OCI-LY3 (cell line): ENCODE results near the gene FHL2.

Source experiments
- CTCF ChIP-seq: fragments of 200-600, 300-600 bp; sonication (generic); IDR thresholded peaks from 2 replicates; pipeline ENCODE4 v1.5.1; 2014; ENCODE audit warnings: antibody characterized with exemption, low read length, low read depth
- EZH2phosphoT487 ChIP-seq: fragments of 200-600 bp; shearing (Covaris generic); IDR thresholded peaks from 2 replicates; pipeline ENCODE4 v1.6.1; 2018; ENCODE audit warnings: antibody characterized with exemption, mixed run types, low read depth

DNA sequence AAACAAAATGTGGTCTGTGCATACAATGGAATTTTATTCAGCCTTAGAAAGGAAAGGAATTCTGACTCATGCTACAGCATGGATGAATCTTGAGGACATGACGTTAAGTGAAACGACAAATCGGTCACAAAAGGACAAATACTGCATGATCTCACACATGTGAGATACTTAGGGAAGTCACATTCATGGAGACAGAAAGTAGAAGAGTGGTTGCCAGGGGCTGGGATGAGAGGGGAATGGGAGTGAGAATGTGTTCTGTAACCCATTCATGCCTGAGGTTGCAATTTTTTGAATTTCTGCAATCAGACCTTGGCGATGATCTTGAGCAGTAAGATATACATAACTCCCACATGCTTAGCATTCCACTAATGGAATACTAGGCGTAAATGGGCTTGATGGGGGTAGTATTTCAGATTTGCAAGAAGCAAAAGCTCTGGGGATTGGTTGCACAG lies 22.0 kb downstream of the FHL2 start:
- TF ChIP-seq CTCF, result no peak
- TF ChIP-seq EZH2phosphoT487, result no peak
